ENCODE results near the gene ATG3.
"Not testable (repeated sequence)": the region's sequence is repeated elsewhere in the genome, so short reads cannot be mapped to it uniquely, and the experiment has no call there.

ATG3 gene

DNA sequence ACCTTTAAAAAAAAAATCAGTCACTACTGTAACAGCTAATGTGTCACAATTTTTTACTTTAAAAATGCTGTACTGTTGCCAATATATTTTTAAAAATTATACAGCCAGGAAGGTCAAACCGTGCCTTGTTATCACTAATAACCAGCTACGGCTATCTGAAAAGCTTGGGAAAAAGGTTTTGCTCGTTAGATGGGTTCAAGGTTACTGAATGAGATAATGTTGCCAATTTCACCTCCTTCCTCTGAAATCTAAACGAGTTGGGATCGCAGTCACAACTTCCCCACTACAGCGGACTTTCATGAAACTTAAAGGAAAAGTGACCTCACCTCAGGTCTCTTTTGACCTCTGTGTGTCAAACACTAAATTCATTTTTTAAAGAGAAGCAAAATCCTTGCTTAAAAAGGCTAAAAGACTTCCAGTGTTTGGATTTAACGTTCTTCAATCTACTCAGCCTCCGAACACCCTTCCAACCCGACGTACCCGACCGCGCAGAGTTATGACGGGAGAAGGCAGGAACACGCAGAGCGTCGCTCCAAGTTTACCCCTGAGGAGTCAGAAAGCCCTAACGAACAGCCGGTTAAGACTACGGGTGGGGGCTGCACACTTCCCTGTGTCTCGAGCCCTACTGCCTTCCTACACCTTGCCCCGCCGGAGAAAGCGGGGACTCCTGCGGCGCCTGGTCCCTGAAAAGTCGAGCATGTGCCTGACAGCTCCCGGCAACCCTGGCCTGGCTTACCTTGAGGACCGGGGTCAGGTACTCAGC is 860 bp downstream of the ATG3 start:
- peak; percentile 55 to 59 for DNase-seq (ENCODE audit: low read depth in 2 of 2)

GRCh38 chr3:112560307-112560706 is 1.5 kb downstream of the ATG3 start:
- no peak for DNase-seq (ENCODE audit: low read depth in 2 of 2)

- DNase-seq (ENCODE audit: low read depth in 2 of 2): no peak
These were observed 3.8 kb downstream of the ATG3 start for GRCh38 chr3:112557976-112558375.

DNA sequence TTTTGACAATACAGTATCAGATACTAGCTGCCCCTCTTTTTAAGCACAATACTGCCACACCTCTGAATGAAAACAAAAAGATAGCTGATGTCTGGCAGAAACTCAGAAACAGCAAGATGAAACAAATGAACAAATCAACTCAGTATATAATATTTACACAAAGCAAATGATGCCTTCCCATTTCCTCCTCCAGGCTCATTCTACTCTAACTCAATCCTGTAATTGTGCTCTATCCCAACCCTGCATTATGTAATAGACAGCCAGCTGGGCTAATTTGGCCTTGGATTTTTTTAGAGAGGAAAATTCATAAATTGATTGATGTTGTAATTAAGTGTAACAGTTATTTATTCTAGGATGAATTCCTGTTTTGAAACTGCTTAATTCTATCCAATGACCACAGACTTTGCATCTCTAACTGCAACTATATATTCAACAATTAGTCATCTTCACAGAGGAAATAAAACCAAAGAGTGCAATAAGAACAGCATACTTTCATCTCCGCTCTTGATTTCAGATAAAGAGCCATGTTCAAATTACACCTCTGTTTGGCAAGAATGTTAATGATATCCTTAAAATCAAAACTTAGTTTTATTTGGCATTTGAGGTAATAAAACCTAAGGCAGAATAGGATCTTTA is 6.1 kb downstream of the ATG3 start:
- no peak for DNase-seq (ENCODE audit: low read depth in 2 of 2)

DNA sequence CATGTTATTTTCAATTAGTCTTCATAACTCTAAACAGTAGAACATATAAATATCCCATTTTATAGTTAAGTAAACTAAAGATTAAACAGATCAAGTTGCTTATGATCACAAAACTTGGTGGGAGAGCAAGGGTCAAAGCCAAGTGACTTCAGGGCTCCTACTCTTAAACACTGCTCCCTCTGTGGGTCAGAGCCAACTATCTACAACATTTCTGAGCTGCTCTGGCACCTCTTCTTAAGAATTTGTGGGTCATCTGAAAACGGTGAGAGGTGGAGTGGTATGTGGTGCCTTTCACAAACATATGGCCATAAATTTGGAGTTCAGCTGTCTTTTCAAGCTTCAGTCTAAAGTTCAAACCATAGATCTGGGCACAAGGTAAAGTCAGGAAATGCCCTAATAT is 10.9 kb downstream of the ATG3 start:
- no peak for DNase-seq (ENCODE audit: low read depth in 2 of 2)

GRCh38 chr3:112546216-112546759 is 15.5 kb downstream of the ATG3 start:
- DNase-seq (ENCODE audit: low read depth in 2 of 2): no peak

GRCh38 chr3:112539825-112540650 is 21.7 kb downstream of the ATG3 start:
- DNase-seq (ENCODE audit: low read depth in 2 of 2): no peak

GRCh38 chr3:112531358-112531781 is 30.4 kb downstream of the ATG3 start:
- no peak for DNase-seq (ENCODE audit: low read depth in 2 of 2)

DNA sequence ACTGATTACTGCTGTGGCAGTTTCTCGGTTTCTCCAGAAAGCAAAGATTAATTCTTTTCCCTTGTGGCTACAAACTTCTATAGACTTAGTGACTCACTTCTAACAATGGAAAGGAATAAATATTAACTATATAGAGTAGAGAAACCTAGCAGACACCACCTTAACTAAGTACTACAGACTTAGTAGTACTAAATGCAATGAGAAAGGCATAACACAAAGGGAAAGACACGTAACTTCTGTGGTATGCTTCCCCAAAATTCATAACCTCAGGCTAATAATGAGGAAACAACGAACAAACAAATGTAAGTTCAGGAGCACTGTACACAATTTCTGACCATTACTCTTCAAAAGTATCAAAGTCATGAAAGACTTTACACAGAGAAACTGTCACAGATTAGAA is 31.2 kb downstream of the ATG3 start:
- no peak for DNase-seq (ENCODE audit: low read depth in 2 of 2)

DNA sequence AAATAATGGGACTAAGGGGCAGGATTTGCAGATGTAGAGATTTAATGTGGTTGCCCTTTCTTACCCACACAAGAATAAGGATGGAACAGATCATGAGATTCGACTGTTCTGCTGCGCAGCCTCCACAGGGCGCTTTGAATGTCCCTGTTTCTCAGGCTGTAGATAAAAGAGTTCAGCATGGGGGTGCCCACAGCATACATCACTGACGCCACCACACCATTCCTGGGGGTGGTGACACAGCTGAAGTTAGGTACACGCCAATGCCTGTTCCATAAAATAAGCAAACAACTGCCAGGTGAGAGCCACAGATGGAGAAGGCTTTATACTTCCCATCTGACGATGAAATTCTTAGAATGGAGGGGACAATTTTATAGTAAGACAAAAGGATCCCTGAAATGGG is 37.6 kb downstream of the ATG3 start:
- not testable (repeated sequence) for DNase-seq (ENCODE audit: low read depth in 2 of 2)

DNA sequence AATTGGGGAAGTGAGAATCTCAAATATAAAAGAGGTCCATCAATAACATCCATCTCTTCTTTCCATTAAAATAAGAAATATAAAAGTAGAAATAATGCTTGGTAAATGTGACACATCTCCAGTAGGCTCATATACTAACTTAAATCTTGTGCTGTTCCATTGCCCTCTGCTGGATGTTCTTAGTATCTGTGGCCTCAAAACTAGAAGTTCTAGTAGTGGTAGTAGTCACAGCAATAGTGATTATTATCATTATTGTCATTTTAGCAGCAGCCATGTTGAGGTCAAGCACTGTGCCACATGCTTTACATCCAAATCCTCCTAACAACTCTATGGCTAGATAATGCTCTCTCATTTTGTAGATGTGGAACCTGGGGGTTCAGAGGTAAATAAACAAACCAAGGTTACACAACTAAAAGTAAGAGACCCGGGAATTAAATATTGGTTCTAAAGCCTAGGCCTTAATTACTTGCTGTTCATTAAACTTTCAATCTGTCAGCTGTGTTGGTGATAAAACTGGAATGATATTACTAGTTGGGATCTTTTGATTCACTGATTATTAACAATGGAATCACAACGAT is 42.2 kb downstream of the ATG3 start:
- DNase-seq (ENCODE audit: low read depth in 2 of 2): no peak

DNA sequence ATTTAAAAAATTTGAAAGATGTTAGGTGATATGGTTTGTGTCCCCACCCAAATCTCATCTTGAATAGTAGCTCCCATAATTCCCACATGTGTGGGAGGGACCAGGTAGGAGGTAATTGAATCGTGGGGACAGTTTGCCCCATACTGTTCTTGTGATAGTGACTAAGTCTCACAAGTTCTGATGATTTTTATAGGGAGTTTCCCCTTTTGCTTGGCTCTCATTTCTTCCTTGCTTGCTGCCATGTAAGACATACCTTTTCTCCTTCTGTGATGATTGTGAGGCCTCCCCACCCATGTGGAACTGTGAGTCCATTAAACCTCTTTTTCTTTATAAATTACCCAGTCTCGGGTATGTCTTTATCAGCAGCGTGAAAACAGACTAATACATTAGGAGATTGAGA is 42.8 kb downstream of the ATG3 start:
- DNase-seq (ENCODE audit: low read depth in 2 of 2): not testable (repeated sequence)

DNA sequence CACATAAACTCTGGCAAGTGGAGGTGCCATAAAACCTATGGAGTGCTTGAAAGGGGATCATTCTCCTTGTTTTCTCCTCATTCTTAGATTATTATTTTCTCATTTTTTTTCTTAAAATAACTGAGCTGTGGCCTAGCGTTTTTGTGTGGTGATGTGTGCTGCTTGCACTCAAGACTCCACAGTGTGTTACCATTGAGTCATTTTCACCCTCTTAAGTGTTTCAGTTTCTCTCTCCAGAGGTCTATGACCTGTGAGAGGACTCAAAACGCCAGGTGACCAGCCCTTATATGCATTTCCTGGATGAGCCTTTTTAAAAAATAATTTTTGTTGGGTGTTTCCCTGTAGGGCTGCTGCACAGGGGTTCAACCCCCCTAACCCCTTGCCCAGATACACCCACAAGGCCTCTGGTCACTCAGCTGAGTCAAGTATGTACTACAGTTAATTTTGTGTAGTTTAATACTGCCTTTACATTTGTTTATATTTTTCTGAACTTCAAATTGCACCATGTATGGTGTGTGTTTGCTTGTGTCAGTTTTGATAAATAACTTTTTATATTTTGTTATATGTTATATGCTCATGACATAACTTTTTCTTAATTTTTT is 47.1 kb downstream of the ATG3 start:
- no peak for DNase-seq (ENCODE audit: low read depth in 2 of 2)

DNA sequence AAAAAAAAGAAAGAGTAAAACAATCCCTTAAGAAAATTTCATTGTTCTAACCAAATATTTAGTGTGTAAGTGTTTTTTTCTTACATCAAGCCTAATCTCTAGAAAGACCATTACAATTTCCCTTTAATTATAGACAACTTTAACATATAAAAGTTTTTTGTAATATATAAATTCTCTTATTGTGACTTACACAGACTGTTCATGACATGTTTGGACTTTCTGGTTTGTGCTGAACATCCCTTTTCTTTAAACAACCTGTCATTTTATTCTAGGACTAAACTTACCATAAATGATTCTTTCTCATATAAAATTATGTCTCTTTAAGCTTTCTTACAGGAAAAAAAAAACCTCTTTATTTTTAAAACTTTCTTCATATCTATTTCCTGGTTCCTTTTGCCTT is 49.4 kb downstream of the ATG3 start:
- DNase-seq (ENCODE audit: low read depth in 2 of 2): no peak

- no peak for DNase-seq (ENCODE audit: low read depth in 2 of 2)
These were observed 52.9 kb downstream of the ATG3 start for GRCh38 chr3:112508860-112509259.

- no peak for DNase-seq (ENCODE audit: low read depth in 2 of 2)
These were observed 53.5 kb downstream of the ATG3 start for GRCh38 chr3:112508261-112508660.

DNA sequence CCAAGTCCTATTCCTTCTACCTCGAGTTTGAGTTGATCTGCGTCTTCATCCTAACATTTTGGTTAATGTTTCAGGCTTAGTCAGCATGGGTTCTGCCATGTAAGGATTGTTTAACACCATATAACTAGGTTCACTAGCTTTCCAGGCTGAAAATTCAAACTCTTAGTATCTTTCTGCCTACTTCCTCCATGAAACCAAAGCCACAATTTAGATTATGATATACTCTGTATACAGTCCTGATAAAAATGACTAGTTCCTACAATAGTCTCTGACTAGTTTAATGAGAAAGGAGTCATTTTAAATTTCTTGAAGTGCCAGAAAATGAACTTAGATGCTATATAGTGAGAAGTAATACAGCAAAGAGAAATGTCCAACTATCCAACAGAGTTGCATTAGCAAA is 55.9 kb downstream of the ATG3 start:
- DNase-seq (ENCODE audit: low read depth in 2 of 2): no peak

GRCh38 chr3:112504123-112504522 is 57.6 kb downstream of the ATG3 start:
- no peak for DNase-seq (ENCODE audit: low read depth in 2 of 2)

DNA sequence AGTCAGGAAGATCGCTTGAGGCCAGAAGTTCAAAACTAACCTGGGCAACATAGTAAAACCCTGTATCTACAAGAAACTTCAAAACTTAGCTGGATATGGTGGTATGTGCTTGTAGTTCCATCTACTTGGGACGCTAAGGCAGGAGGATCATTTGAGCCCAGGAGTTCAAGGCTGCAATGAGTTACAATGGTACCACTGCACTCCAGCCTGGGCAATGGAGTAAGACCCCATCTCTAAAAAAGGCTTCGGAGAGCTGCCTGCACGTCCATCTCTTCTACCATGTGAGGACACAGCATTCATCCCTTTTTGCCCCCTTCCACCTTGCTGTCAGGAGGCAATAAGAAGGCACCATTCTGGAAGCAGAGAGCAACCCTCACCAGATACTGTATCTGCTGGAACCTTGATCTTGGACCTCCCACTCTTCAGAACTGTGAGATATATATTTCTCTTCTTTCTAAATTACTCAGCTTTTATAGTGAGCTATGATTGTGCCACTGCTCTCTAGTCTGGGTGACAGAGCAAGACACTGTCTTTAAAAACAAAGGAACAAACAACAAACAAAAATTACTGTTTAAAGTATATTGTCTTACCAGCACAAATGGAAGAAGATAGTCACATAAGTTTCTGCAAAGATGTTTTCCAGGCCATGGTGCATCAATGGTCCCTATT is 58.3 kb downstream of the ATG3 start:
- no peak for DNase-seq (ENCODE audit: low read depth in 2 of 2)

- DNase-seq (ENCODE audit: low read depth in 2 of 2): no peak
These were observed 61.1 kb downstream of the ATG3 start for GRCh38 chr3:112500621-112501020.
